K562 (cell line): ENCODE measurements around the gene ARPC4.

ENCODE experiments used
- FOSL1 ChIP-seq: fragments of 200-800 bp; sonication (Bioruptor generic); conservative IDR thresholded peaks from 2 replicates; pipeline ENCODE4 v1.6.1; 2016; ENCODE audit warnings: missing genetic modification characterization, missing compliant biosample characterization
- HMGXB4 ChIP-seq: sonication (generic); formaldehyde crosslinking; IDR thresholded peaks from 2 replicates; pipeline ENCODE4 v1.8.1; 2023; ENCODE audit warnings: mild to moderate bottlenecking, missing genetic modification reagents
- HNRNPH1 ChIP-seq: fragments of 200-400 bp; formaldehyde crosslinking; optimal IDR thresholded peaks from 2 replicates; pipeline ENCODE3; 2017; ENCODE audit warnings: low read depth, mild to moderate bottlenecking, low read length, moderate library complexity
- KHSRP ChIP-seq: fragments of 450-650 bp; IDR thresholded peaks from 2 replicates; pipeline ENCODE4 v1.6.1; 2017
- SRF ChIP-seq, 2 experiments: fragments of 250-450, 450-650 bp in 1 of 2; sonication (Bioruptor Pico) in 1 of 2; sonication (generic) in 1 of 2; formaldehyde crosslinking; IDR thresholded peaks; 2 replicates each; pipeline versions ENCODE4 v1.5.0 to v1.5.1; 2020 to 2022; ENCODE audit warnings: mild to moderate bottlenecking in 1 of 2, missing genetic modification reagents in 1 of 2
- ZNF217 ChIP-seq: sonication (generic); formaldehyde crosslinking; IDR thresholded peaks from 2 replicates; pipeline ENCODE4 v1.8.0; 2022; ENCODE audit warnings: mild to moderate bottlenecking, missing genetic modification reagents
- ZNF23 ChIP-seq: fragments of 250-450 bp; sonication (Bioruptor Pico); IDR thresholded peaks from 2 replicates; pipeline ENCODE4 v1.4.0; 2020; ENCODE audit warnings: mild to moderate bottlenecking
- TF ChIP-seq, protein P1 (sequence below), 3 experiments: IDR thresholded peaks in 2 of 3; conservative IDR thresholded peaks in 1 of 3; 2 replicates each; pipeline ENCODE4 v1.5.1; 2011 to 2012; ENCODE audit warnings: low read length in 3 of 3, mild to moderate bottlenecking in 3 of 3, control low read depth in 2 of 3, improper control_type of control experiment in 1 of 3, inconsistent platforms in 1 of 3, low read depth in 1 of 3, mixed read lengths in 1 of 3, moderate library complexity in 1 of 3; ENCODE audit not compliant: insufficient read depth in 2 of 3
- TF ChIP-seq, protein P2 (sequence below): sonication (generic); formaldehyde crosslinking; IDR thresholded peaks from 2 replicates; pipeline ENCODE4 v1.9.0; 2022; ENCODE audit warnings: mild to moderate bottlenecking, missing genetic modification reagents

- TF ChIP-seq ZNF217 (no peak), FOSL1 (no peak), HMGXB4 (CRISPR knock-in tag) (no peak), SRF (CRISPR knock-in tag; IDR thresholded peaks at IDR 0.05) (no peak), ZNF23 (CRISPR knock-in tag) (no peak), HNRNPH1 (no peak), KHSRP (no peak)
- TF ChIP-seq, protein P1, sequence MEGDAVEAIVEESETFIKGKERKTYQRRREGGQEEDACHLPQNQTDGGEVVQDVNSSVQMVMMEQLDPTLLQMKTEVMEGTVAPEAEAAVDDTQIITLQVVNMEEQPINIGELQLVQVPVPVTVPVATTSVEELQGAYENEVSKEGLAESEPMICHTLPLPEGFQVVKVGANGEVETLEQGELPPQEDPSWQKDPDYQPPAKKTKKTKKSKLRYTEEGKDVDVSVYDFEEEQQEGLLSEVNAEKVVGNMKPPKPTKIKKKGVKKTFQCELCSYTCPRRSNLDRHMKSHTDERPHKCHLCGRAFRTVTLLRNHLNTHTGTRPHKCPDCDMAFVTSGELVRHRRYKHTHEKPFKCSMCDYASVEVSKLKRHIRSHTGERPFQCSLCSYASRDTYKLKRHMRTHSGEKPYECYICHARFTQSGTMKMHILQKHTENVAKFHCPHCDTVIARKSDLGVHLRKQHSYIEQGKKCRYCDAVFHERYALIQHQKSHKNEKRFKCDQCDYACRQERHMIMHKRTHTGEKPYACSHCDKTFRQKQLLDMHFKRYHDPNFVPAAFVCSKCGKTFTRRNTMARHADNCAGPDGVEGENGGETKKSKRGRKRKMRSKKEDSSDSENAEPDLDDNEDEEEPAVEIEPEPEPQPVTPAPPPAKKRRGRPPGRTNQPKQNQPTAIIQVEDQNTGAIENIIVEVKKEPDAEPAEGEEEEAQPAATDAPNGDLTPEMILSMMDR (IDR thresholded peaks at IDR 0.05 in 2 of 3, conservative IDR thresholded peaks at IDR 0.05 in 1 of 3; ENCODE audit: insufficient read depth in 2 of 3, low read depth in 1 of 3, low read length in 3 of 3) = no peak
- TF ChIP-seq, protein P2, sequence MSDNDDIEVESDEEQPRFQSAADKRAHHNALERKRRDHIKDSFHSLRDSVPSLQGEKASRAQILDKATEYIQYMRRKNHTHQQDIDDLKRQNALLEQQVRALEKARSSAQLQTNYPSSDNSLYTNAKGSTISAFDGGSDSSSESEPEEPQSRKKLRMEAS (CRISPR knock-in tag) = no peak
These were observed 13.7 kb upstream of the ARPC4 start for GRCh38 chr3:9779075-9779593.
